ENCODE data around the gene ENOX1.

DNA sequence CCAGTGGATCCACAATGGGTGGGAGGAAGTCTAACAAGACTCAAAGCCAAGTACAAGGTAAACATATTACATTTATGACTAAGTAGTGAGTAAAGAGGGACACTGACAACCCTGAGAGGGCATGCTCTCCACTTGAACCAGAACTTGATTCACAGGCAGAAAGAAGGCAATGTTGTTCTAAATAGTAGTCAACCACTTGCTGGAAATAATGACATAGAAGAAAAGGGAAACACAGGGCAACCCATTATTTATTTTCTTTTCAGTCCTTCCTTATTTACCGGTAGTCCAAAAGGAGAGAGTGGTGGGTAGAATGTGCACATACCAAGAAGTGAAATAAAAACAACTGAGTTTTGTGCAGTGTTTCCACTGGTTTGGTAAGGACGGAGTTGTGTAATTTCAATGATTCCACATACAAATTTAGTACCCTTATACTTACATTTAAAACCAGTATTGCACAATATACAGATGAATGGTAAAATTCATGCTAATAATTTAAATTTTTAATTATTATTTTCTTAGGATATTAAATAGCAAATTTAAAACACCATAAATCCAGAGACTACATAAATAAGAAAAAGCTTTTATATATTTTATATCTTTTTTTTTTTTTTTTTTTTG, 65.9 kb downstream of the ENOX1 start:
- TF ChIP-seq EZH2phosphoT487 (IDR thresholded peaks at IDR 0.05; ENCODE audit: borderline replicate concordance, low read length) (no peak), CTCF (conservative IDR thresholded peaks at IDR 0.05; ENCODE audit: low read depth, low read length) (no peak), EZH2 (IDR thresholded peaks at IDR 0.05; ENCODE audit: low read length, unreplicated experiment) (no peak)
